HEK293 (cell line): ENCODE results near the gene ANKRD40.

Experiments
- CTCF ChIA-PET: fragments of 350-600 bp; formaldehyde crosslinking; extraction: SDS; loops from one replicate; lab custom pipeline; 2021; ENCODE audit warnings: antibody characterized with exemption; lab: Yijun Ruan, JAX
- POLR2A ChIA-PET: fragments of 300-600 bp; formaldehyde crosslinking; extraction: SDS; loops from one replicate; lab custom pipeline; 2020; ENCODE audit warnings: antibody characterized with exemption, inconsistent platforms; lab: Yijun Ruan, JAX
- H3K27ac ChIP-seq: fragments of 200-500 bp; sonication (Bioruptor generic); 2 replicates; pipeline ENCODE4 v1.5.1; 2014; ENCODE audit warnings: low read depth, low read length, control low read depth, inconsistent platforms; ENCODE audit errors: extremely low read depth
- H3K36me3 ChIP-seq, 2 experiments: fragments of 200-500 bp in 1 of 2; sonication (Bioruptor generic) in 1 of 2; 1 replicate in 1 of 2; 2 replicates in 1 of 2; pipeline ENCODE4 v1.5.1; 2014 to 2017; ENCODE audit warnings: inconsistent platforms in 2 of 2, low read length in 2 of 2; ENCODE audit not compliant: control insufficient read depth in 2 of 2, insufficient read depth in 1 of 2
- H3K4me1 ChIP-seq: fragments of 200-500 bp; sonication (Bioruptor generic); 2 replicates; pipeline ENCODE4 v1.5.1; 2014; ENCODE audit warnings: mild to moderate bottlenecking, low read length, inconsistent platforms; ENCODE audit not compliant: control insufficient read depth, insufficient read depth
- H3K4me3 ChIP-seq: 2 replicates; pipeline ENCODE4 v1.5.1; 2011; ENCODE audit warnings: low read depth, mild to moderate bottlenecking, control low read depth, low read length, moderate library complexity
- H3K9me3 ChIP-seq: fragments of 200-500 bp; sonication (Bioruptor generic); 2 replicates; pipeline ENCODE4 v1.5.1; 2014; ENCODE audit warnings: low read depth, low read length, inconsistent platforms; ENCODE audit not compliant: control insufficient read depth, insufficient read depth
- CTCF ChIP-seq: fragments of 450-650 bp; formaldehyde crosslinking; IDR thresholded peaks from 2 replicates; pipeline ENCODE4 v1.5.1; 2016; ENCODE audit warnings: missing biosample characterization, missing genetic modification characterization
- KLF10 ChIP-seq: fragments of 450-650 bp; IDR thresholded peaks from 2 replicates; pipeline ENCODE4 v1.5.1; 2018; ENCODE audit warnings: missing biosample characterization, mild to moderate bottlenecking, missing genetic modification characterization
- MZF1 ChIP-seq: fragments of 450-650 bp; formaldehyde crosslinking; IDR thresholded peaks from 2 replicates; pipeline ENCODE4 v1.5.1; 2017; ENCODE audit warnings: missing biosample characterization, missing genetic modification characterization, borderline replicate concordance
- PRDM1 ChIP-seq: fragments of 450-650 bp; formaldehyde crosslinking; IDR thresholded peaks from 2 replicates; pipeline ENCODE4; 2016; ENCODE audit warnings: missing biosample characterization, missing genetic modification characterization
- SETDB1 ChIP-seq: IDR thresholded peaks from one replicate; pipeline ENCODE4 v1.6.1; 2017; ENCODE audit warnings: mild to moderate bottlenecking, low read length, moderate library complexity, mixed read lengths; ENCODE audit not compliant: insufficient read length
- ZBTB20 ChIP-seq: fragments of 450-650 bp; formaldehyde crosslinking; IDR thresholded peaks from 2 replicates; pipeline ENCODE4 v1.5.1; 2016; ENCODE audit warnings: missing biosample characterization, missing genetic modification characterization
- ZBTB21 ChIP-seq: fragments of 450-650 bp; formaldehyde crosslinking; IDR thresholded peaks from 2 replicates; pipeline ENCODE4 v1.5.1; 2017; ENCODE audit warnings: missing biosample characterization, missing genetic modification characterization
- ZNF10 ChIP-seq: fragments of 450-650 bp; formaldehyde crosslinking; IDR thresholded peaks from 2 replicates; pipeline ENCODE4 v1.5.1; 2017; ENCODE audit warnings: missing biosample characterization, missing genetic modification characterization
- ZNF140 ChIP-seq: fragments of 450-650 bp; formaldehyde crosslinking; IDR thresholded peaks from 2 replicates; pipeline ENCODE4 v1.5.1; 2016; ENCODE audit warnings: missing biosample characterization, missing genetic modification characterization
- ZNF146 ChIP-seq: fragments of 450-650 bp; formaldehyde crosslinking; IDR thresholded peaks from 2 replicates; pipeline ENCODE4 v1.5.1; 2016; ENCODE audit warnings: missing biosample characterization, missing genetic modification characterization
- ZNF302 ChIP-seq: fragments of 450-650 bp; formaldehyde crosslinking; IDR thresholded peaks from 2 replicates; pipeline ENCODE4 v1.5.1; 2016; ENCODE audit warnings: missing biosample characterization, missing genetic modification characterization, low read depth
- ZNF366 ChIP-seq: fragments of 450-650 bp; formaldehyde crosslinking; conservative IDR thresholded peaks from 2 replicates; pipeline ENCODE4 v1.5.1; 2016; ENCODE audit warnings: missing biosample characterization, missing genetic modification characterization
- ZNF423 ChIP-seq: fragments of 450-650 bp; formaldehyde crosslinking; IDR thresholded peaks from 2 replicates; pipeline ENCODE4 v1.5.1; 2016; ENCODE audit warnings: missing biosample characterization, missing genetic modification characterization
- ZNF600 ChIP-seq: fragments of 450-650 bp; formaldehyde crosslinking; IDR thresholded peaks from 2 replicates; pipeline ENCODE4 v1.5.1; 2016; ENCODE audit warnings: missing biosample characterization, missing genetic modification characterization
- ZNF629 ChIP-seq: fragments of 450-650 bp; formaldehyde crosslinking; IDR thresholded peaks from 2 replicates; pipeline ENCODE4 v1.5.1; 2017; ENCODE audit warnings: missing biosample characterization, missing genetic modification characterization
- ZNF664 ChIP-seq: fragments of 450-650 bp; formaldehyde crosslinking; IDR thresholded peaks from 2 replicates; pipeline ENCODE4 v1.5.1; 2016; ENCODE audit warnings: missing biosample characterization, missing genetic modification characterization
- ZNF792 ChIP-seq: fragments of 450-650 bp; formaldehyde crosslinking; IDR thresholded peaks from 2 replicates; pipeline ENCODE4 v1.5.1; 2016; ENCODE audit warnings: missing biosample characterization, missing genetic modification characterization
- ZNF837 ChIP-seq: fragments of 450-650 bp; formaldehyde crosslinking; IDR thresholded peaks from 2 replicates; pipeline ENCODE4 v1.5.1; 2016; ENCODE audit warnings: missing biosample characterization, missing genetic modification characterization
- ZSCAN18 ChIP-seq: fragments of 450-650 bp; formaldehyde crosslinking; IDR thresholded peaks from 2 replicates; pipeline ENCODE4 v1.5.1; 2016; ENCODE audit warnings: missing biosample characterization, missing genetic modification characterization
- TF ChIP-seq, protein P1 (sequence below): fragments of 450-650 bp; formaldehyde crosslinking; IDR thresholded peaks from 2 replicates; pipeline ENCODE4 v1.5.1; 2016; ENCODE audit warnings: missing biosample characterization, missing genetic modification characterization
- TF ChIP-seq, protein P2 (sequence below): fragments of 450-650 bp; formaldehyde crosslinking; IDR thresholded peaks from 2 replicates; pipeline ENCODE4 v1.5.1; 2016; ENCODE audit warnings: missing biosample characterization, missing genetic modification characterization
- TF ChIP-seq, protein P3 (sequence below): fragments of 450-650 bp; formaldehyde crosslinking; IDR thresholded peaks from 2 replicates; pipeline ENCODE4 v1.5.1; 2016; ENCODE audit warnings: missing biosample characterization, missing genetic modification characterization

Gene ANKRD40

DNA sequence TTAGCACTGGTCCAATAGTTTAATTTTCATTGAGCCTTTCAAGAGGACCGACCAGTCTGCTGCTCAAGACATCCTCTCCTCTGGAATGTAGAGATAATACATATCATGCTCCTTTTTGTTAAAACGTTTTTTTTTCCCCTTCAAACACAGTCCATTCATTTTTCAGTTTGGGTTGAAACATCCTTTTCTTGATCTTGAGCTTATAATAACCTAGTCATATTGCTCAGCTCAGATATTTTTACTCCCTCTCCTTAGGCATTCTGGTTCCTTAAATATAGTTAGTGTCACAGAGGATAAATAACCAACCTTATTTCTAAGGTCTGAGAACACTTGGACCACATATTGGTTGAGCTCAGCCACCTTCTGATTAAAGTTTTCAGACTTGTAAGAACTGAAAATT lies 46.8 kb upstream of the ANKRD40 start:
- Histone ChIP-seq H3K36me3 (peaks cover 56 to 64% of the 10 kb centered on the region in 2 experiments), H3K4me3 (no peak overlapping the region)
- POLR2A ChIA-PET = no interaction called here
- no peak for TF ChIP-seq ZNF792 (tag by site-specific recombination)
- TF ChIP-seq, protein P1, sequence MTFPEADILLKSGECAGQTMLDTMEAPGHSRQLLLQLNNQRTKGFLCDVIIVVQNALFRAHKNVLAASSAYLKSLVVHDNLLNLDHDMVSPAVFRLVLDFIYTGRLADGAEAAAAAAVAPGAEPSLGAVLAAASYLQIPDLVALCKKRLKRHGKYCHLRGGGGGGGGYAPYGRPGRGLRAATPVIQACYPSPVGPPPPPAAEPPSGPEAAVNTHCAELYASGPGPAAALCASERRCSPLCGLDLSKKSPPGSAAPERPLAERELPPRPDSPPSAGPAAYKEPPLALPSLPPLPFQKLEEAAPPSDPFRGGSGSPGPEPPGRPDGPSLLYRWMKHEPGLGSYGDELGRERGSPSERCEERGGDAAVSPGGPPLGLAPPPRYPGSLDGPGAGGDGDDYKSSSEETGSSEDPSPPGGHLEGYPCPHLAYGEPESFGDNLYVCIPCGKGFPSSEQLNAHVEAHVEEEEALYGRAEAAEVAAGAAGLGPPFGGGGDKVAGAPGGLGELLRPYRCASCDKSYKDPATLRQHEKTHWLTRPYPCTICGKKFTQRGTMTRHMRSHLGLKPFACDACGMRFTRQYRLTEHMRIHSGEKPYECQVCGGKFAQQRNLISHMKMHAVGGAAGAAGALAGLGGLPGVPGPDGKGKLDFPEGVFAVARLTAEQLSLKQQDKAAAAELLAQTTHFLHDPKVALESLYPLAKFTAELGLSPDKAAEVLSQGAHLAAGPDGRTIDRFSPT (tag by site-specific recombination) = no peak
- no peak for TF ChIP-seq ZNF302 (tag by site-specific recombination)
- TF ChIP-seq MZF1 (tag by site-specific recombination) = no peak
- no peak for TF ChIP-seq ZNF423 (tag by site-specific recombination)
- no peak for TF ChIP-seq ZNF140
- TF ChIP-seq ZNF664 (tag by site-specific recombination) = no peak
- no peak for TF ChIP-seq ZNF146 (tag by site-specific recombination)
- TF ChIP-seq, all 188 proteins: peak for 0
- no peak overlapping the region for H3K27ac ChIP-seq
- no peaks in the 10 kb centered on the region for H3K9me3 ChIP-seq
- H3K4me1 ChIP-seq = no peaks in the 10 kb centered on the region
- CTCF ChIA-PET = interaction anchor here (0.5 to 1.7 kb wide), 2 partner anchors 29 to 60 kb away, joined by 4 to 7 read pairs; no protein-coding TSS in a partner anchor

- peaks cover 97 to 99% of the 10 kb centered on the region in 2 experiments for H3K36me3 ChIP-seq
- peak; percentile 95 for TF ChIP-seq ZNF600 (tag by site-specific recombination)
- TF ChIP-seq, protein P2, sequence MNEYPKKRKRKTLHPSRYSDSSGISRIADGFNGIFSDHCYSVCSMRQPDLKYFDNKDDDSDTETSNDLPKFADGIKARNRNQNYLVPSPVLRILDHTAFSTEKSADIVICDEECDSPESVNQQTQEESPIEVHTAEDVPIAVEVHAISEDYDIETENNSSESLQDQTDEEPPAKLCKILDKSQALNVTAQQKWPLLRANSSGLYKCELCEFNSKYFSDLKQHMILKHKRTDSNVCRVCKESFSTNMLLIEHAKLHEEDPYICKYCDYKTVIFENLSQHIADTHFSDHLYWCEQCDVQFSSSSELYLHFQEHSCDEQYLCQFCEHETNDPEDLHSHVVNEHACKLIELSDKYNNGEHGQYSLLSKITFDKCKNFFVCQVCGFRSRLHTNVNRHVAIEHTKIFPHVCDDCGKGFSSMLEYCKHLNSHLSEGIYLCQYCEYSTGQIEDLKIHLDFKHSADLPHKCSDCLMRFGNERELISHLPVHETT (tag by site-specific recombination) = no peak
- POLR2A ChIA-PET = interaction anchor here (0.9 kb wide), 1 partner anchor 30 kb away, joined by 3 read pairs; no protein-coding TSS in a partner anchor
These were observed 41.5 kb upstream of the ANKRD40 start for GRCh38 chr17:50749245-50749644.

DNA sequence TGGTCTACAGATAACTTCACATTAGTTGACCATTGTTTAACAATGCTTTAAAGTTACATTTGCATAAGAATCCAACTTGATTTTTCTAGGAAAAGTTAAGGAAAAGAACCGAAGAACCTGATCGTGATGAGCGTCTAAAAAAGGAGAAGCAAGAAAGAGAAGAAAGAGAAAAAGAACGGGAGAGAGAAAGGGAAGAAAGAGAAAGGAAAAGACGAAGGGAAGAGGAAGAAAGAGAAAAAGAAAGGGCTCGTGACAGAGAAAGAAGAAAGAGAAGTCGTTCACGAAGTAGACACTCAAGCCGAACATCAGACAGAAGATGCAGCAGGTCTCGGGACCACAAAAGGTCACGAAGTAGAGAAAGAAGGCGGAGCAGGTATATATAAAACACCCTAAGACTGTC lies 37.9 kb upstream of the ANKRD40 start:
- Histone ChIP-seq H3K36me3 (peaks cover 99% of the 10 kb centered on the region in 2 experiments), H3K27ac (0 out of 2 replicates have a peak overlapping the region, but pooled peaks have one; percentile 21), H3K4me1 (0 out of 2 replicates have a peak, but pooled peaks cover 2% of the 10 kb centered on the region), H3K9me3 (no peaks in the 10 kb centered on the region), H3K4me3 (no peak overlapping the region)
- ChIA-PET POLR2A (no interaction called here), CTCF (interaction anchor here (0.5 kb wide), 1 partner anchor 107 kb away, joined by 3 read pairs; no protein-coding TSS in a partner anchor)
- TF ChIP-seq ZBTB20 (no peak), ZNF146 (tag by site-specific recombination) (no peak), ZNF837 (tag by site-specific recombination) (no peak), CTCF (tag by site-specific recombination) (no peak), ZNF629 (tag by site-specific recombination) (no peak), KLF10 (tag by site-specific recombination) (no peak), ZNF366 (tag by site-specific recombination) (peak; percentile 84), PRDM1 (tag by site-specific recombination) (peak; percentile 98), ZBTB21 (no peak), SETDB1 (no peak), ZSCAN18 (tag by site-specific recombination) (no peak), ZNF10 (tag by site-specific recombination) (no peak)
- TF ChIP-seq, protein P3, sequence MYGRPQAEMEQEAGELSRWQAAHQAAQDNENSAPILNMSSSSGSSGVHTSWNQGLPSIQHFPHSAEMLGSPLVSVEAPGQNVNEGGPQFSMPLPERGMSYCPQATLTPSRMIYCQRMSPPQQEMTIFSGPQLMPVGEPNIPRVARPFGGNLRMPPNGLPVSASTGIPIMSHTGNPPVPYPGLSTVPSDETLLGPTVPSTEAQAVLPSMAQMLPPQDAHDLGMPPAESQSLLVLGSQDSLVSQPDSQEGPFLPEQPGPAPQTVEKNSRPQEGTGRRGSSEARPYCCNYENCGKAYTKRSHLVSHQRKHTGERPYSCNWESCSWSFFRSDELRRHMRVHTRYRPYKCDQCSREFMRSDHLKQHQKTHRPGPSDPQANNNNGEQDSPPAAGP (tag by site-specific recombination) = no peak

More at GRCh38 chr17:50749245-50749644, 41.5 kb upstream of the ANKRD40 start:
- Histone ChIP-seq H3K4me1 (0 out of 2 replicates have a peak, but pooled peaks cover 2% of the 10 kb centered on the region), H3K9me3 (no peaks in the 10 kb centered on the region), H3K4me3 (no peak overlapping the region), H3K27ac (no peak overlapping the region)
- CTCF ChIA-PET = interaction anchor here (0.6 kb wide), 1 partner anchor 267 kb away, joined by 3 read pairs; no protein-coding TSS in a partner anchor
